Lung (tissue), 12 donors: ENCODE data around the gene MAP4. TPM values are rescaled to one million over a fixed set of nuclear protein-coding genes. Genes with fewer than 3 reads are reported as not detected.

Experiments used
- ATAC-seq: fragments of 200-7000 bp; cut with Tn5 transposase; one replicate; pipeline ENCODE4 v1.9.1; 2020; ENCODE audit warnings: moderate number of reproducible peaks; ENCODE audit not compliant: insufficient read depth, low FRiP score
- DNase-seq, 3 donors: peaks; one replicate each; pipeline ENCODE4 v3.0.0-alpha.2; 2013 to 2017
- H3K27ac ChIP-seq, 2 donors: one replicate each; pipeline ENCODE4 v1.5.1; 2013; ENCODE audit warnings: mild to moderate bottlenecking in 2 of 2, moderate library complexity in 2 of 2, control low read depth in 1 of 2, inconsistent platforms in 1 of 2, low read depth in 1 of 2, low read length in 1 of 2
- H3K27me3 ChIP-seq, 3 donors: one replicate each; pipeline ENCODE4 v1.5.1; 2013; ENCODE audit warnings: low read length in 2 of 3; ENCODE audit not compliant: control insufficient read depth in 3 of 3, insufficient read depth in 3 of 3
- H3K36me3 ChIP-seq, 4 donors: one replicate each; pipeline ENCODE4 v1.5.1; 2013; ENCODE audit warnings: low read length in 4 of 4, mild to moderate bottlenecking in 1 of 4, moderate library complexity in 1 of 4; ENCODE audit not compliant: control insufficient read depth in 4 of 4, insufficient read depth in 4 of 4
- H3K4me1 ChIP-seq, 5 donors: one replicate each; pipeline ENCODE4 v1.5.1; 2013; ENCODE audit warnings: low read length in 5 of 5, mild to moderate bottlenecking in 2 of 5, moderate library complexity in 1 of 5; ENCODE audit not compliant: control insufficient read depth in 5 of 5, insufficient read depth in 5 of 5
- H3K4me3 ChIP-seq: one replicate; pipeline ENCODE4 v1.5.1; 2013; ENCODE audit warnings: mild to moderate bottlenecking, control low read depth, moderate library complexity
- H3K9ac ChIP-seq, 2 donors: one replicate each; pipeline ENCODE4 v1.5.1; 2013; ENCODE audit warnings: low read length in 2 of 2, control low read depth in 1 of 2; ENCODE audit not compliant: insufficient read depth in 1 of 2
- H3K9me3 ChIP-seq, 4 donors: one replicate each; pipeline ENCODE4 v1.5.1; 2013; ENCODE audit warnings: low read length in 3 of 4, mild to moderate bottlenecking in 1 of 4, moderate library complexity in 1 of 4; ENCODE audit not compliant: control insufficient read depth in 4 of 4, insufficient read depth in 3 of 4
- WGBS, 2 donors: extraction: QIAGEN DNeasy Blood & Tissue Kit; methylation state at CpG; one replicate each; pipeline ENCODE4 v1.1.7; 2013; 5-methylcytosine and 5-hydroxymethylcytosine counted together
- polyA plus RNA-seq, 2 donors: library from polyadenylated mRNA; stranded (reverse); fragments of 200-250 nt; gene quantifications; one replicate each; pipeline ENCODE4 v1.2.1, GENCODE V29; 2013
- total RNA-seq, 2 donors: library from RNA; depleted of rRNA in 1 of 2; stranded (reverse); fragments of >200 nt in 1 of 2; gene quantifications; one replicate each; pipeline ENCODE4 v1.2.1, GENCODE V29; 2014 to 2021
- TF ChIP-seq, protein P1 (sequence below): IDR thresholded peaks from 2 replicates; pipeline ENCODE4 v1.5.1; 2012; ENCODE audit warnings: mild to moderate bottlenecking; ENCODE audit errors: control extremely low read depth, extremely low read depth
- donor health status: control.
- donor health status: control.
- donor health status: Bipolar disorder and iron deficiency.
- donor health status: healthy.
- donor health status: DM: yes; HTN: yes; CAD: no.

MAP4 gene
- total and polyA plus RNA-seq, 4 donors = 62.6 to 203 (median 84.9) TPM

DNA sequence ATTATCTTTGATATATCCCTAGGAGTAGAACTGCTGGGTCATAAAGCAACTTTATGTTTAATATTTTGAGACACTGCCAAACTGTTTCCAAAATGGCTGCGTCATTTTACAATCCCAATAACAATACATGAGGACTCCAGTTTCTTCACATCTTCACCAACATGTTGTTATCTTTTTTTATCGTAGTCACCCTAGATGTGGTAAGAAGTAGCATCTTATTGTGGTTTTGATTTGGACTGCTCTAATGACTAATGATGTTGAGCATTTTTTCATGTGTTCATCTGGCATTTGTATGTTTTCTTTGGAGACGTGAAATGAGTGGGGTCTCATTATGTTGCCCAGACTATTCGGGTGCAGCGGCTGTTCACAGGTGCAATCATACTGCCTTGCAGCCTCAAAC is 83.8 kb downstream of the MAP4 start:
- H3K9me3 ChIP-seq = no peaks in the 10 kb centered on the region
- H3K4me3 ChIP-seq = no peak overlapping the region
- DNase-seq (no peak), ATAC-seq (no peak)
- H3K4me1 ChIP-seq = peaks cover 0 to 3% (median 0%) of the 10 kb centered on the region in 5 donors
- no peaks in the 10 kb centered on the region for H3K27me3 ChIP-seq
- 93% methylated on average over 5 of the region's 5 CpGs for WGBS, 2 donors
- TF ChIP-seq, protein P1, sequence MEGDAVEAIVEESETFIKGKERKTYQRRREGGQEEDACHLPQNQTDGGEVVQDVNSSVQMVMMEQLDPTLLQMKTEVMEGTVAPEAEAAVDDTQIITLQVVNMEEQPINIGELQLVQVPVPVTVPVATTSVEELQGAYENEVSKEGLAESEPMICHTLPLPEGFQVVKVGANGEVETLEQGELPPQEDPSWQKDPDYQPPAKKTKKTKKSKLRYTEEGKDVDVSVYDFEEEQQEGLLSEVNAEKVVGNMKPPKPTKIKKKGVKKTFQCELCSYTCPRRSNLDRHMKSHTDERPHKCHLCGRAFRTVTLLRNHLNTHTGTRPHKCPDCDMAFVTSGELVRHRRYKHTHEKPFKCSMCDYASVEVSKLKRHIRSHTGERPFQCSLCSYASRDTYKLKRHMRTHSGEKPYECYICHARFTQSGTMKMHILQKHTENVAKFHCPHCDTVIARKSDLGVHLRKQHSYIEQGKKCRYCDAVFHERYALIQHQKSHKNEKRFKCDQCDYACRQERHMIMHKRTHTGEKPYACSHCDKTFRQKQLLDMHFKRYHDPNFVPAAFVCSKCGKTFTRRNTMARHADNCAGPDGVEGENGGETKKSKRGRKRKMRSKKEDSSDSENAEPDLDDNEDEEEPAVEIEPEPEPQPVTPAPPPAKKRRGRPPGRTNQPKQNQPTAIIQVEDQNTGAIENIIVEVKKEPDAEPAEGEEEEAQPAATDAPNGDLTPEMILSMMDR = no peak
- H3K9ac ChIP-seq = no peak overlapping the region
- peaks cover 0 to 4% (median under 1%) of the 10 kb centered on the region in 4 donors for H3K36me3 ChIP-seq
- H3K27ac ChIP-seq = no peak overlapping the region

DNA sequence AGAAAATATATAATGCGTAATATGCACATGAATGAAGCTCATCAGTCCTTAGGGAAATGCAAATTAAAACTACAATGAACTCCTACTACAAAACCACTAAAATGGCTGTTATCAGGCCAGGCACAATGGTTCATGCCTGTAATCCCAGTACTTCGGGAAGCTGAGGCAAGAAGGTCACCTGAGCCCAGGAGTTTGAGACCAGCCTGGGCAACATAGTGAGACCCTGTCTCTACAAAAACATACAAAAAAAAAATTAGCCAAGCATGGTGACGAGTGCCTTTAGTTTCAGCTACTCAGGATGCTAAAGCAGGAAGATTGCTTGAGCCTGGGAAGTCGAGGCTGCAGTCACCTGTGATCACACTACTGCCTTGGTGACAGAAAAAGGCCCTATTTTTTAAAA is 85.2 kb downstream of the MAP4 start:
- peaks cover 0 to 8% (median 3%) of the 10 kb centered on the region in 4 donors for H3K36me3 ChIP-seq
- H3K27ac ChIP-seq = no peak overlapping the region
- ATAC-seq (no peak), DNase-seq (no peak)
- no peak overlapping the region for H3K9ac ChIP-seq
- H3K9me3 ChIP-seq = no peaks in the 10 kb centered on the region
- no peak overlapping the region for H3K4me3 ChIP-seq
- peaks cover 0 to 3% (median 0%) of the 10 kb centered on the region in 5 donors for H3K4me1 ChIP-seq
- H3K27me3 ChIP-seq = no peaks in the 10 kb centered on the region
- TF ChIP-seq, protein P1 = no peak
- WGBS, 2 donors = 95 to 97% methylated on average over 4 of the region's 4 CpGs

DNA sequence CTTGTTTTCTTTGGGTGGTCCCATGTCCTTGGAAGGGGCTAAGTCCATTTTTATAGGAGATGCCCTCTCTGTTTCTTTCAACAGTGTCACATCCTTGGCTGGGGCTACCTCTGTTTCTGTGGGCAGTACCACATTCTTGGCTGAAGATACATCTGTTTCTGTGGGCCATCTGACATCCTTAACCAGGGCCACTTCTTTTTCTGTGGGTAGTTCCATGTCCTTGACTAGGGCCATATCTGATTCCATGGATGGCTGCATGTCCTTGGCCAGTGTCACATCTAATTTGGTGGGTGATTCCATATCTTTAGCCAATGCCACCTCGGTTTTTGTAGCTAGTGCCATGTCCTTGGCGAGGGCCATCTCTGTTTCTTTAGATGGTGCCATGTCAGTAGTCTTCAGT is 99.5 kb downstream of the MAP4 start:
- no peak for ATAC-seq

More for the DNA sequence above, 99.5 kb downstream of the MAP4 start:
- no peak for DNase-seq
- Histone ChIP-seq H3K4me1 (peaks cover 0 to 4% (median 0%) of the 10 kb centered on the region in 5 donors), H3K36me3 (peaks cover 15 to 37% (median 30%) of the 10 kb centered on the region in 4 donors), H3K27ac (peak overlapping the region in 1 of 2 donors; percentile 46), H3K4me3 (no peak overlapping the region), H3K27me3 (no peaks in the 10 kb centered on the region), H3K9me3 (no peaks in the 10 kb centered on the region), H3K9ac (no peak overlapping the region)
- TF ChIP-seq, protein P1 = no peak
- WGBS, 2 donors = 100% methylated on average over 2 of the region's 2 CpGs
